ENCODE results near the gene CRAMP1. TPM values are rescaled to one million over a fixed set of nuclear protein-coding genes. Genes with fewer than 3 reads are reported as not detected.

The CRAMP1 gene
- total and polyA plus RNA-seq, 2 experiments from 2014 or later, result 2.2 to 6.3 TPM

GRCh38 chr16:1673424-1674151, 61.4 kb downstream of the CRAMP1 start:
- no peak overlapping the region for H3K9ac ChIP-seq

GRCh38 chr16:1674306-1674705, 62.1 kb downstream of the CRAMP1 start:
- Histone ChIP-seq H3K4me1 (ENCODE audit: insufficient read depth) (peaks cover 11% of the 10 kb centered on the region), H3K27me3 (replicated peaks; ENCODE audit: insufficient read depth) (no peaks in the 10 kb centered on the region), H3F3A (ENCODE audit: insufficient read depth) (peaks cover 14% of the 10 kb centered on the region; the same call in 1 of the 2 replicates), H3K9me2 (ENCODE audit: insufficient read depth) (no peaks in the 10 kb centered on the region), H3K9ac (no peak overlapping the region), H3K4me3 (no peak overlapping the region), H3K9me3 (ENCODE audit: low read depth) (no peaks in the 10 kb centered on the region), H3K36me3 (ENCODE audit: low read depth) (peaks cover 31% of the 10 kb centered on the region; the same call in 1 of the 2 replicates), H3K79me2 (ENCODE audit: insufficient read depth) (peaks cover 9% of the 10 kb centered on the region), H2AFZ (no peak overlapping the region), H3K27ac (no peak overlapping the region), H4K20me1 (ENCODE audit: insufficient read depth) (0 out of 2 replicates have a peak, but pooled peaks cover 3% of the 10 kb centered on the region), H3K4me2 (ENCODE audit: unreplicated experiment) (no peak overlapping the region)
- peak; percentile 19 for DNase-seq
- TF ChIP-seq EZH2 (IDR thresholded peaks at IDR 0.05; ENCODE audit: insufficient read depth, poor library complexity, severe bottlenecking) (no peak), EZH2phosphoT487 (IDR thresholded peaks at IDR 0.05; ENCODE audit: insufficient read depth, low read depth) (no peak)
- 87 to 91% methylated on average over 7 of the region's 7 CpGs for WGBS, 2 experiments (ENCODE audit: low coverage in 1 of 2, low lambda C conversion rate in 2 of 2, missing lambda C conversion rate in 2 of 2)
- in situ Hi-C loops (cut with MboI), result no loop called here

More at GRCh38 chr16:1673424-1674151, 61.4 kb downstream of the CRAMP1 start:
- Histone ChIP-seq H3K36me3 (ENCODE audit: low read depth) (peaks cover 31% of the 10 kb centered on the region; the same call in 1 of the 2 replicates), H4K20me1 (ENCODE audit: insufficient read depth) (0 out of 2 replicates have a peak, but pooled peaks cover 3% of the 10 kb centered on the region), H3F3A (ENCODE audit: insufficient read depth) (peaks cover 14% of the 10 kb centered on the region; the same call in 1 of the 2 replicates), H3K4me1 (ENCODE audit: insufficient read depth) (peaks cover 7% of the 10 kb centered on the region), H3K9me3 (ENCODE audit: low read depth) (no peaks in the 10 kb centered on the region), H3K4me2 (ENCODE audit: unreplicated experiment) (no peak overlapping the region), H3K79me2 (ENCODE audit: insufficient read depth) (peaks cover 2% of the 10 kb centered on the region), H3K9me2 (ENCODE audit: insufficient read depth) (no peaks in the 10 kb centered on the region), H3K4me3 (no peak overlapping the region), H3K27ac (no peak overlapping the region), H2AFZ (no peak overlapping the region), H3K27me3 (replicated peaks; ENCODE audit: insufficient read depth) (no peaks in the 10 kb centered on the region)
- in situ Hi-C loops (cut with MboI), result no loop called here
- 92 to 94% methylated on average over 26 of the region's 26 CpGs for WGBS, 2 experiments (ENCODE audit: low coverage in 1 of 2, low lambda C conversion rate in 2 of 2, missing lambda C conversion rate in 2 of 2)
- TF ChIP-seq EZH2phosphoT487 (IDR thresholded peaks at IDR 0.05; ENCODE audit: insufficient read depth, low read depth) (no peak), EZH2 (IDR thresholded peaks at IDR 0.05; ENCODE audit: insufficient read depth, poor library complexity, severe bottlenecking) (no peak)
- no peak for DNase-seq

DNA sequence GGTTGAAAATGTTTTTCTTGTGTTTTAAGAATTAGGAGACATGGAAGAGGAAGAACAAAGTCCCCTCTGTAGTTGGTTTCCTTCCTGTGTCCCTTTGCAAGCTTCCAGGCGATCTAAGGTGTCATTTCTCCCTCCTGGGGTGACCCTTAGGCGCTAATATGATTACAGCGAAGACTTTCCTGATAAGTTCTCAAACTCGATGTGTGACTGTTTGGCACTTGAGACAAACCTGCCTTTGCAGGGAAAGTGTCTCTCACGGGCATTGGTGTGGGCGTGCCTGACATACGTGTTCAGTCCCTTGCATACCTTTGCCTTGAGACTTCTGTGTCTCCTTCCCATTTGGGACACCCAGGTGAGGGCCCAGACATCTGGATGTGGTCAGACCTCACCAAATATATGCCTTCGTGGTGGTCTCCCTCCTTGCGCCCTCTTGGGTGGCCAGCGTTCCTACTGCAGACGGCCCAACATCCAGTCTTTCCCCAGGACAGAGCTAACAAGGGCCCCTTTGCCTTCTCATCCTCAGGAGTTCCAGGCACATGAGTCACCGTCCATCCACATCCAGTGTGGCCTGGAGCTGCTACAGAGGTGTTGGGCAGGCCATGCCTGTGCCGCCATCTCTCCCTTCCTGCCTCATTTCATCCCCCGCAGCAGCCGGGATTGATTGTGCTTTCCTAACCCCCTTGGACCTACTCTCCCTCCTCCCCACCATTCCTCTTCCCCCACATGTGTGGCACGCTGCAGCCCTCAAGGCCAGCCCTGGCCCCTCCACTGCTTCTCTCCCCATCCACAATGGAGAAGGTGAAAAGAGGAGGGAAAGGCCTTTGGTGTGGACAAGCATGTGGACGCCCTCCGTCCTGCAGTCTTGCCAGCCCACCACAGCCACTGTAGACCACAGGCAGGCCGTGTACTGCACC, 62.8 kb downstream of the CRAMP1 start:
- Histone ChIP-seq H3K4me1 (ENCODE audit: insufficient read depth) (peaks cover 11% of the 10 kb centered on the region), H4K20me1 (ENCODE audit: insufficient read depth) (0 out of 2 replicates have a peak, but pooled peaks cover 3% of the 10 kb centered on the region), H3K79me2 (ENCODE audit: insufficient read depth) (peaks cover 16% of the 10 kb centered on the region), H3K27ac (0 out of 2 replicates have a peak overlapping the region, but pooled peaks have one; percentile 16), H3K4me2 (ENCODE audit: unreplicated experiment) (peak overlapping the region; percentile 10), H2AFZ (no peak overlapping the region), H3K9ac (no peak overlapping the region), H3K9me2 (ENCODE audit: insufficient read depth) (no peaks in the 10 kb centered on the region), H3K27me3 (replicated peaks; ENCODE audit: insufficient read depth) (no peaks in the 10 kb centered on the region), H3F3A (ENCODE audit: insufficient read depth) (peaks cover 14% of the 10 kb centered on the region; the same call in 1 of the 2 replicates), H3K36me3 (ENCODE audit: low read depth) (peaks cover 28% of the 10 kb centered on the region; the same call in 1 of the 2 replicates), H3K4me3 (no peak overlapping the region), H3K9me3 (ENCODE audit: low read depth) (no peaks in the 10 kb centered on the region)
- in situ Hi-C loops (cut with MboI), result no loop called here
- peak; percentile 85 for DNase-seq
- no peak for TF ChIP-seq EZH2 (IDR thresholded peaks at IDR 0.05; ENCODE audit: insufficient read depth, poor library complexity, severe bottlenecking)
- no peak for TF ChIP-seq EZH2phosphoT487 (IDR thresholded peaks at IDR 0.05; ENCODE audit: insufficient read depth, low read depth)
- WGBS, 2 experiments (ENCODE audit: low coverage in 1 of 2, low lambda C conversion rate in 2 of 2, missing lambda C conversion rate in 2 of 2), result 81% methylated on average over 19 of the region's 19 CpGs

- Histone ChIP-seq H3K27ac (no peak overlapping the region), H3K9me3 (ENCODE audit: low read depth) (no peaks in the 10 kb centered on the region), H4K20me1 (ENCODE audit: insufficient read depth) (0 out of 2 replicates have a peak, but pooled peaks cover 3% of the 10 kb centered on the region), H3K9ac (no peak overlapping the region), H3K36me3 (ENCODE audit: low read depth) (peaks cover 22% of the 10 kb centered on the region; the same call in 1 of the 2 replicates), H3K4me2 (ENCODE audit: unreplicated experiment) (no peak overlapping the region), H3K9me2 (ENCODE audit: insufficient read depth) (no peaks in the 10 kb centered on the region), H3K79me2 (ENCODE audit: insufficient read depth) (peaks cover 33% of the 10 kb centered on the region), H3F3A (ENCODE audit: insufficient read depth) (peaks cover 14% of the 10 kb centered on the region; the same call in 1 of the 2 replicates), H3K4me1 (ENCODE audit: insufficient read depth) (peaks cover 11% of the 10 kb centered on the region), H2AFZ (no peak overlapping the region), H3K27me3 (replicated peaks; ENCODE audit: insufficient read depth) (no peaks in the 10 kb centered on the region), H3K4me3 (no peak overlapping the region)
- DNase-seq, result no peak
- TF ChIP-seq EZH2phosphoT487 (IDR thresholded peaks at IDR 0.05; ENCODE audit: insufficient read depth, low read depth), result no peak
- TF ChIP-seq EZH2 (IDR thresholded peaks at IDR 0.05; ENCODE audit: insufficient read depth, poor library complexity, severe bottlenecking), result no peak
- in situ Hi-C loops (cut with MboI), result no loop called here
- 92 to 94% methylated on average over 12 of the region's 12 CpGs for WGBS, 2 experiments (ENCODE audit: low coverage in 1 of 2, low lambda C conversion rate in 2 of 2, missing lambda C conversion rate in 2 of 2)
Observed at GRCh38 chr16:1676661-1677060, 64.5 kb downstream of the CRAMP1 start.

All from GM23248 (cell line).